B cell (primary cell): Measurements from ENCODE around the gene ADI1. TPM values are rescaled to one million over a fixed set of nuclear protein-coding genes. Genes with fewer than 3 reads are reported as not detected.
"Not testable (repeated sequence)": the region's sequence is repeated elsewhere in the genome, so short reads cannot be mapped to it uniquely, and the experiment has no call there.

Source experiments
- ATAC-seq: fragments of 200-7000 bp; cut with Tn5 transposase; one replicate; pipeline ENCODE4 v1.10.0; 2021; ENCODE audit warnings: low read depth, mild to moderate bottlenecking, moderate number of reproducible peaks, moderate library complexity
- CTCF ChIA-PET: fragments of 350-600 bp; sonication (Branson Sonifier 250); formaldehyde crosslinking; loops from one replicate; lab custom pipeline; 2021; ENCODE audit warnings: antibody characterized with exemption, inconsistent platforms; lab: Charles Lee
- POLR2A ChIA-PET: fragments of 350-600 bp; sonication (Branson Sonifier 250); formaldehyde crosslinking; loops from one replicate; lab custom pipeline; 2021; ENCODE audit warnings: antibody characterized with exemption; lab: Charles Lee
- DNase-seq: peaks from one replicate; pipeline ENCODE4 v3.0.0; 2013
- H2AFZ ChIP-seq: 2 replicates; pipeline ENCODE4 v1.6.1; 2012; ENCODE audit warnings: mild to moderate bottlenecking, low read depth, low read length; ENCODE audit not compliant: insufficient read depth, poor library complexity, severe bottlenecking
- H3K27ac ChIP-seq, 2 donors: 1 replicate in 1 of 2; 2 replicates in 1 of 2; pipeline ENCODE4 v1.5.1; 2012 to 2013; ENCODE audit warnings: low read length in 2 of 2, mild to moderate bottlenecking in 2 of 2, moderate library complexity in 1 of 2
- H3K27me3 ChIP-seq, 4 experiments: fragments of 200-600 bp in 1 of 4; sonication (generic) in 1 of 4; replicated peaks in 1 of 4; 1 replicate in 2 of 4; 2 replicates in 2 of 4; pipeline versions ENCODE4 v1.6.1 to v1.7.0; 2013 to 2016; ENCODE audit warnings: low read length in 3 of 4, mild to moderate bottlenecking in 2 of 4, mixed read lengths in 1 of 4, moderate library complexity in 1 of 4; ENCODE audit not compliant: insufficient read depth in 4 of 4, control insufficient read depth in 3 of 4; ENCODE audit errors: control extremely low read depth in 1 of 4
- H3K36me3 ChIP-seq, 2 experiments: replicated peaks in 1 of 2; 1 replicate in 1 of 2; 2 replicates in 1 of 2; pipeline versions ENCODE4 v1.6.1 to v1.7.1; 2013; ENCODE audit warnings: low read length in 1 of 2; ENCODE audit not compliant: insufficient read depth in 2 of 2, control insufficient read depth in 1 of 2; ENCODE audit errors: control extremely low read depth in 1 of 2, extremely low read depth in 1 of 2
- H3K4me1 ChIP-seq, 2 donors: fragments of 200-600 bp in 1 of 2; sonication (generic) in 1 of 2; 1 replicate in 1 of 2; 2 replicates in 1 of 2; pipeline versions ENCODE4 v1.5.1 to v1.6.1; 2013 to 2017; ENCODE audit warnings: low read length in 2 of 2; ENCODE audit not compliant: control insufficient read depth in 2 of 2, insufficient read depth in 2 of 2
- H3K4me2 ChIP-seq: replicated peaks from 2 replicates; pipeline ENCODE3; 2012; ENCODE audit warnings: mild to moderate bottlenecking, low read depth, low read length; ENCODE audit not compliant: poor library complexity, severe bottlenecking
- H3K4me3 ChIP-seq, 5 experiments: fragments of 200-600 bp in 1 of 5; sonication (generic) in 1 of 5; 1 replicate in 3 of 5; 2 replicates in 2 of 5; pipeline versions ENCODE4 v1.5.1 to v1.7.0; 2011 to 2016; ENCODE audit warnings: low read length in 4 of 5, mild to moderate bottlenecking in 4 of 5, low read depth in 2 of 5, control low read depth in 1 of 5, moderate library complexity in 1 of 5; ENCODE audit not compliant: insufficient read depth in 1 of 5; ENCODE audit errors: control extremely low read depth in 1 of 5, extremely low read depth in 1 of 5
- H3K79me2 ChIP-seq: fragments of 200-600 bp; sonication (generic); one replicate; pipeline ENCODE4 v1.6.0; 2016; ENCODE audit warnings: low read length; ENCODE audit not compliant: control insufficient read depth, insufficient read depth
- H3K9ac ChIP-seq: fragments of 200-600 bp; sonication (generic); 2 replicates; pipeline ENCODE4 v1.6.1; 2017; ENCODE audit warnings: mild to moderate bottlenecking, low read length, moderate library complexity
- H3K9me3 ChIP-seq, 3 donors: one replicate each; pipeline versions ENCODE4 v1.6.1 to v1.7.1; 2013; ENCODE audit warnings: low read length in 2 of 3; ENCODE audit not compliant: control insufficient read depth in 2 of 3, insufficient read depth in 1 of 3; ENCODE audit errors: control extremely low read depth in 1 of 3
- H4K20me1 ChIP-seq: 2 replicates; pipeline ENCODE4 v1.6.0; 2012; ENCODE audit warnings: mild to moderate bottlenecking, low read length; ENCODE audit not compliant: insufficient read depth, control insufficient read depth, poor library complexity, severe bottlenecking
- H3K27ac Mint-ChIP-seq: one replicate; pipeline ENCODE4 v1.8.0; 2021; ENCODE audit warnings: mixed read lengths
- H3K27me3 Mint-ChIP-seq: one replicate; pipeline ENCODE4 v1.8.0; 2021; ENCODE audit warnings: mixed read lengths
- H3K4me1 Mint-ChIP-seq: one replicate; pipeline ENCODE4 v1.8.0; 2021; ENCODE audit warnings: mixed read lengths
- H3K4me3 Mint-ChIP-seq: one replicate; pipeline ENCODE4 v1.8.0; 2021; ENCODE audit warnings: mixed read lengths
- H3K9me3 Mint-ChIP-seq: one replicate; pipeline ENCODE4 v1.8.0; 2022; ENCODE audit warnings: mixed read lengths; ENCODE audit not compliant: insufficient read depth
- EZH2 ChIP-seq: IDR thresholded peaks from 2 replicates; pipeline ENCODE4 v1.6.1; 2012; ENCODE audit warnings: borderline replicate concordance, low read depth, mild to moderate bottlenecking, moderate library complexity, low read length; ENCODE audit not compliant: insufficient read depth, poor library complexity, severe bottlenecking
- WGBS: methylation state at CpG from one replicate; pipeline ENCODE4 v1.1.5; 2013; ENCODE audit warnings: missing lambda C conversion rate; ENCODE audit not compliant: insufficient coverage; 5-methylcytosine and 5-hydroxymethylcytosine counted together
- intact Hi-C: fragments of 100-400 bp; cut with micrococcal nuclease; formaldehyde crosslinking; loops from one replicate; pipeline ENCODE4 v1.10.0; 2022
- polyA plus RNA-seq: library from polyadenylated mRNA; depleted of rRNA; stranded (reverse); fragments of >200 nt; gene quantifications from 2 replicates; pipeline ENCODE4 v1.2.3, GENCODE V29; 2012
- total RNA-seq, 2 donors: library from RNA; stranded (reverse); fragments of 120-200 nt in 1 of 2; gene quantifications; 1 replicate in 1 of 2; 2 replicates in 1 of 2; pipeline versions ENCODE4 v1.2.3 to v1.2.4, GENCODE V29; 2013 to 2022
- TF ChIP-seq, protein P1 (sequence below): fragments of 200-600 bp; IDR thresholded peaks from one replicate; pipeline ENCODE4 v1.8.0; 2022; ENCODE audit warnings: antibody characterized with exemption, mild to moderate bottlenecking

The ADI1 gene
- total and polyA plus RNA-seq, 2 donors (not counting 1 experiment from before 2014, with no cell fraction given): 15.2 to 23.1 TPM

DNA sequence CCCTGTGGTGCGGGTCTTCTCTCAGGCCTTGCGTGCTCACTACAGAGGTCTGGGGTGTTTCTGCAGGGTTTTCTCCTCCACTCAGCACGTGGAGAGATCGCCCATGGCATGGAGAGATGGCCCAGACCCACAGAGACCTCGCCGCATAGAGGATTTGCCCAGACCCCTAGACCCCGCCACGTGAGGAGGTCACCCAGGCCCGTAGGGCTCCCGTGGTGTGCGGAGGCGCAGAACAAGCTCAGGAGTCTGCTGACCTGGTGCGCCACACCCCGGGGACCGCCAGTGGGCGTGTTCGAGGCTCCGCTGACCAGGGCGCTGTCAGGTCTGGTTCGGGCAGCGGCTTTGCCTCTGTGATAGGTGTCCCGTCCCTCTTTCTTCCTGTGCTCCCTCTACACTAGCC lies 64.5 kb downstream of the ADI1 start:
- ChIA-PET CTCF (interaction anchor here (0.6 kb wide), 1 partner anchor 162 kb away, joined by 4 read pairs; no protein-coding TSS in a partner anchor), POLR2A (no interaction called here)
- Histone ChIP-seq H3K27me3 (no peaks in the 10 kb centered on the region), H3K27ac (no peak overlapping the region), H3K4me1 (no peaks in the 10 kb centered on the region), H3K9me3 (peaks cover 0 to 3% (median 0%) of the 10 kb centered on the region in 3 donors), H3K79me2 (peaks cover under 1% of the 10 kb centered on the region), H2AFZ (no peak overlapping the region), H3K9ac (no peak overlapping the region), H3K4me2 (no peak overlapping the region), H3K4me3 (no peak overlapping the region), H3K36me3 (peaks cover 0 to 61% of the 10 kb centered on the region in 2 experiments), H4K20me1 (no peaks in the 10 kb centered on the region)
- no peaks in the 10 kb centered on the region for H3K9me3 Mint-ChIP-seq
- DNase-seq: no peak
- intact Hi-C loops: no loop called here
- no peak overlapping the region for H3K27ac Mint-ChIP-seq
- H3K4me3 Mint-ChIP-seq: no peak overlapping the region
- no peaks in the 10 kb centered on the region for H3K4me1 Mint-ChIP-seq
- no peaks in the 10 kb centered on the region for H3K27me3 Mint-ChIP-seq
- TF ChIP-seq, protein P1, sequence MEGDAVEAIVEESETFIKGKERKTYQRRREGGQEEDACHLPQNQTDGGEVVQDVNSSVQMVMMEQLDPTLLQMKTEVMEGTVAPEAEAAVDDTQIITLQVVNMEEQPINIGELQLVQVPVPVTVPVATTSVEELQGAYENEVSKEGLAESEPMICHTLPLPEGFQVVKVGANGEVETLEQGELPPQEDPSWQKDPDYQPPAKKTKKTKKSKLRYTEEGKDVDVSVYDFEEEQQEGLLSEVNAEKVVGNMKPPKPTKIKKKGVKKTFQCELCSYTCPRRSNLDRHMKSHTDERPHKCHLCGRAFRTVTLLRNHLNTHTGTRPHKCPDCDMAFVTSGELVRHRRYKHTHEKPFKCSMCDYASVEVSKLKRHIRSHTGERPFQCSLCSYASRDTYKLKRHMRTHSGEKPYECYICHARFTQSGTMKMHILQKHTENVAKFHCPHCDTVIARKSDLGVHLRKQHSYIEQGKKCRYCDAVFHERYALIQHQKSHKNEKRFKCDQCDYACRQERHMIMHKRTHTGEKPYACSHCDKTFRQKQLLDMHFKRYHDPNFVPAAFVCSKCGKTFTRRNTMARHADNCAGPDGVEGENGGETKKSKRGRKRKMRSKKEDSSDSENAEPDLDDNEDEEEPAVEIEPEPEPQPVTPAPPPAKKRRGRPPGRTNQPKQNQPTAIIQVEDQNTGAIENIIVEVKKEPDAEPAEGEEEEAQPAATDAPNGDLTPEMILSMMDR: no peak
- no peak for TF ChIP-seq EZH2
- 99% methylated on average over 17 of the region's 22 CpGs for WGBS
- ATAC-seq: no peak

DNA sequence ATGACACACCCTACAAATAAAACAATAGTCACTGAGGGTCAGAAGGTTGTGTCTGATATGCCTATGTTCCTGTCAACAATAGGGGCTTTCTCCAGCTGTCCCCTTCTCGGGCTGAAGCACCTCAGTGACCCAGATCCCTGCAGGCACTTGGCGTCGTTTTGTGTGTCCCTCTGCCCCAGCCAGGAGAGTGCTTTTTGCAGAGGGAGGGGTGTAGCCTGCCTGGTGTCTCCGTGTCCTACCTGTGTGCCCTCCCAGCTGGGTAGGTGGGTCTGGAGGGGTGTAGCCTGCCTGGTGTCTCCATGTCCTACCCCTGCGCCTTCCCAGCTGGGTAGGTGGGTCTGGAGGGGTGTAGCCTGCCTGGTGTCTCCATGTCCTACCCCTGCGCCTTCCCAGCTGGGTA lies 65.3 kb downstream of the ADI1 start:
- H2AFZ ChIP-seq, POLR2A ChIA-PET, ATAC-seq, H3K27me3 ChIP-seq, H3K4me1 Mint-ChIP-seq, H3K27me3 Mint-ChIP-seq, H3K4me2 ChIP-seq, H3K4me3 ChIP-seq, H3K4me1 ChIP-seq, H3K27ac ChIP-seq, DNase-seq, H3K9me3 Mint-ChIP-seq, H3K4me3 Mint-ChIP-seq, H3K9me3 ChIP-seq, H3K9ac ChIP-seq, CTCF ChIA-PET, H3K27ac Mint-ChIP-seq, H4K20me1 ChIP-seq, H3K79me2 ChIP-seq, intact Hi-C loops: not testable (repeated sequence)
- H3K36me3 ChIP-seq: peaks cover 0 to 66% of the 10 kb centered on the region in 2 experiments
- 100% methylated on average over 5 of the region's 6 CpGs for WGBS
